Stimulated activated CD4-positive, alpha-beta T cell treated with anti-CD3 and anti-CD28 coated beads, Interleukin-12 subunit alpha, Interleukin-12 subunit beta, amount 100 ng/mL, for 48 hours (primary cell): ENCODE data around the gene WDR49.

Experiments used
- DNase-seq, 3 donors: peaks; one replicate each; pipeline ENCODE4 v3.0.0-alpha.2; 2020; ENCODE audit warnings: low read depth in 2 of 3, low spot score in 1 of 3

Gene WDR49

DNA sequence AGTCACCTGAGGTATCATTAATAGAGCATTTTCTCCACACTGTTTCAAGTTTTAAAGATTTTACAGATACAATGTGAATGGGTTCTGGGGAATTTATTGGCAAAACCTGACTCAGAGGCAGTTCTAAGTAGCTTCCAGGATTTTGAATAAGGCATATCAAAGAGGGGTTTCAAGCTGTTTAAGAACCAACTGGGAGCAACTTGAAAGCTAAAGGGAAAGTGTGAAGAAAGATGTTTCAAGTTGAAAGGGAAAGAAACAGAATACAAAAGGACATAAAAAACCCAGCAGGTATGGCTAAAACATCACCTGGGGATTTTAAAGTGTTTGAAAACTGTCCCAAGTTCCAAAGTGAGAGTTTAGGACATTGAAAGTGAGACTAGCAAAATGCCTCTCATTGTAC, 162.1 kb downstream of the WDR49 start:
- DNase-seq = no peak

- DNase-seq = no peak
Observed at GRCh38 chr3:167489571-167489970, 164.2 kb downstream of the WDR49 start.

DNA sequence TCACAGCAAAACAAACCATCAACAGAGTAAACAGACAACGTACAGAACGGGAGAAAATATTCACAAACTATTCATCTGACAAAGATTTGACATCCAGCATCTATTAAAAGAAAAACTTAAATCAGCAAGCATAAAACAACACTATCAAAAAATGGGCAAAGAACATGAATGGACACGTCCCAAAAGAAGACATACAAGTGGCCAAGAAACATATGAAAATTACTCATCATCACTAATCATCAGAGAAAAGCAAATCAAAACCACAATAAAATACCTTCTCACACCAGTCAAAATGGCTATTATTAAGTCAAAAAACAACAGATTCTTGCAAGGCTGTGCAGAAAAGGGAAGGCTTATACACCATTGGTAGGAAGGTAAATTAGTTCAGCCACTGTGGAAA, 166.2 kb downstream of the WDR49 start:
- no peak for DNase-seq

DNA sequence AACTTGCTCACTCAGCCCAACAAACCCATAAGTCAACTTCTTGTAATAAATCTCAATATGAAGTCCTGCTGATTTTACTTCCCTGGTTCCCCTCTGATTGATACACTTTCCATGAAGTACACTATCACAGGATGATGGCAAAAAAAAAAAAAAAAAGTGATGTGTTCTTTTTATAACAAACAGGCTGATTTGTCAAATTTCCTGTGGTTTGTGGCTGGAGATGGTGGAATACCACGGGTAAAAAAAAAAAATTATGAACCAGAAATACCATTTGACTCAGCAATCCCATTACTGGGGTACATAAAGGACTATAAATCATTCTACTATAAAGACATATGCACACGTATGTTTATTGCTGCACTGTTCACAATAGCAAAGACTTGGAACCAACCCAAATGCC, 169.2 kb downstream of the WDR49 start:
- no peak for DNase-seq

DNA sequence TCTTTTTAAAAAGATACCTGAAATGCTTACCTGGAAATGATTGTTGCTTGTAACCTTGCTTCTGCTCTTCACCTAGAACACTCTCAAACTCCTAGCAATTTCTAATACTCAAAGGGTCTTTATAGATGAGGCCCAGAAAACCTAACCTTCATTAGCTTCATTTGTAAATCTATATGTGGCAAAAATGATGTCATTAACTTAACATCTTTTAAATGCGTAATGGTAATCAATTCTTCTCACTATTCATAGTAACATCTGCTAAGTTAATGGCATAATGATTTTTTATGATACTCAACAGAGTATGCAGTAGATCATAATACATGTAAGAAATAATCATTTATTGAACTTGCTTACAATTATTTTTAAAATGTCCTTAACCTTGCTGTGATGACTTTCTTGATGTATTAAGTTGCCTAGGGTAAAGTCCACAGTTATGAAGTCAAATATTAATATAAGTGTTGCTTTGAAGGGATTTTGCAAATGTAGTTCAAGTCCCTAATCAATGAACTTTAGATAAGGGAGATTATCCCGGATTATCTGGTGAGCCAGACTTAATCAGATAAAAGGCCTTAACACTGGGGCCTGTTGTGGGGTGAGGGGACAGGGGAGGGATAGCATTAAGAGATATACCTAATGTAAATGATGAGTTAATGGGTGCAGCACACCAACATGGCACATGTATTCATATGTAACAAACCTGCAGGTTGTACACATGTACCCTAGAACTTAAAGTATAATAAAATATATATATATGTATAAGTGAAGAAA, 169.8 kb downstream of the WDR49 start:
- no peak for DNase-seq

GRCh38 chr3:167481164-167481563, 172.6 kb downstream of the WDR49 start:
- no peak for DNase-seq

- no peak for DNase-seq
Observed at GRCh38 chr3:167480748-167481147, 173.0 kb downstream of the WDR49 start.

GRCh38 chr3:167473863-167474262, 179.9 kb downstream of the WDR49 start, which contains the start of gene SERPINI2:
TSS of gene SERPINI2 (minus strand) at chr3:167474042. CDS start at chr3:167471834, 2,208 bp downstream.
- no peak for DNase-seq

GRCh38 chr3:167469381-167469780, 184.4 kb downstream of the WDR49 start:
- no peak for DNase-seq

GRCh38 chr3:167467848-167468611, 185.7 kb downstream of the WDR49 start:
- no peak for DNase-seq

DNA sequence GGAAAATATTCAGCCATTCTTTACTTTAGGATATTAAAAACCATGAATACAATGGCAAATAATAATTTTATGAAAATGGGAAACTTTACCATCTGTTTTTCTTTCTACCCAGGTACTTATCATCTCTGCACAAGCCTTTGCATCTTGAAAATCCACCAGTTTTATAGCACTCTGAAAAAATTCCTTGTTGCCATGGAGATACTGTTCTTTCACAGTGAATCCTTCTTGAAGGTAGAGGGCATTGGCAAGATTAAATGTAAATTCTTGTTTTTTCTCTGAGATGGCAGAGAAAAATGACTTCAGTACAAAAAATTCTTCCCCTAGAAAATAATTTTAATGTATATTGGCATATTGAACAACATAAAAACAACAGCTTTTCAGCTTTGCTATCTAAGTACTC, 186.8 kb downstream of the WDR49 start:
- no peak for DNase-seq

DNA sequence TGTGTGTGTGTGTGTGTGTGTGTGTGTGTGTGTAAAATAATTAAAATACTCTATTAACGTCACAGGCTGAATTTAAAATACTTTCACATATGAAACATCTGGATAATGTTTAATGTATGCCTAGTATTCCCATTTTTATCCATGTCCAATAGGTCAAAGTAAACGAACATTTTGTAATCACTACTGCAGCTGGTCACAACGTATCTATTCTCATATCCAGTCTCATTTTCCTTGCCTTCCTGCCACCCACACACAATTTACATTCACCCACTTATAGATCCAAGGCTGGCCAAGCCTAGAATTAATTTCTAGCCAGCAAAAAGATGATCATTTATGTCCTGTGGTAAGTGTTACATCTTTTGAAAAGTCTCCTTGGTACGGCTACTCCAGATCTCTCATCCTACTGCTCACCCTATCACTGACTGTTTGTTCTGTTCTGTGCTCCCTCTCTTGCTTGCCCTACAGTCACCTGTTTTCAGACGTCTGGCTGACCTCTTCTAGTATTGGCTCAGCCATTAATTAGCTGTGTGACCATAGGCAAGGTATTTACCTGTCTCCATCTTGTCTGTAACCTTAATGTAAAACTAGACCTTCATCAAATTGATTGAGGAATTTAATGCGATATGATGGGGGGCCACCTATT, 197.5 kb downstream of the WDR49 start:
- DNase-seq = no peak

- no peak for DNase-seq
Observed at GRCh38 chr3:167453815-167454214, 199.9 kb downstream of the WDR49 start.

DNA sequence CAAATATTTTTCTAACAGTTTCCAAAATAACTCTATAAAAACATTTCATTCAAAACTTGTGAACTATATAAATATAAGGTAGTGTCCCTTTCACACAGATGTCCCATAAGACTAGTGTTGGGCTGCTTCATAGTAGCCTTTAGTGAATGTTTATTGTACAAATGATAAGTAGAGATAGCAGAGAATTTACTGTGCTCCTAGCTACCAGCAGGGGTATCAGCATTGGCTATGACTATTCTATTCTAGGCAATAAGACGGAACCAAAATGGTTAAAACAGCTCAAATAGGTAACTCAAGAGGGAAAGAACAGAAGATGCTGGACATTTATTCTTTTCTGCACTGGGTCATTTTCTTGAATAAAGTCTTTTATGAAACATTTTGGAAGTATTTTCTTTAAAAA, 202.5 kb downstream of the WDR49 start:
- no peak for DNase-seq

GRCh38 chr3:167450675-167451074, 203.1 kb downstream of the WDR49 start:
- no peak for DNase-seq

DNA sequence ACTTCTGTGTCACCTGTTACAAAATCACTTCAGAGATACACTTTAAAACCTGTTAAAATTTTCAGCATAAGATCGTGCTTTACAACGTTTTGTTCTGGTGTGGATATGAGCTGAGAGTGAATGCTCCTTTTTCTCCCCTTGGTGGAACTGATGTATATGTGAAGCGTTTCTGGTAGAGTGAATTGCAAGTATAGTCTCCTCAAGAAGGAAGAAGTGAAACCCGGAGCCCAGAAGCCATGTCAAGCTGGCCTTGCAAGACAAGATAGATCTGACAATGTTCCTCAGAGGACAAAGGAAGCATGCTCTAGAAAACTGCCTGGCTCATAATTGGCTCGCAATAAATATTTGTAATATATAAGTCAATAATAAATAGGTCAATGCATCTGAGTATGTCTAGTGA, 203.5 kb downstream of the WDR49 start:
- no peak for DNase-seq

GRCh38 chr3:167445491-167445890, 208.3 kb downstream of the WDR49 start:
- no peak for DNase-seq

DNA sequence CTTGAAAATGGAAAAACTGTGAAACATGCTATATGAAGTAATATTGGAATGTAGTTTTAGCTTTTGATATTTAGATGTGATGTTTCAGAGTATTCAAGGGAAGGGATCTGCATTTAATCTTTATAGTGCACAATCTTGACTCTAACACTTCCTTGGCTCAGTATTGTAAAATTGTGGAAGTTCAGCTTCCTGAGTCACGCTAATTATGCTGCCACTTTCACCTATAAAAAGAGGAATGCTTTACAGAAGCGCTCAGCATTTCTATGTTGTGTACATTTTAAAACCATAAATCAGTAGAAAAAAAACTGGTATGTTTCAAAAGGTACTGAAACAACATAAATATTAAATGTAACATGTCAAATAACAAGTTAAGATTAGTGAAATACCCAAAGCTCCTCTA, 212.5 kb downstream of the WDR49 start:
- DNase-seq = no peak

- no peak for DNase-seq
Observed at GRCh38 chr3:167437428-167438139, 216.2 kb downstream of the WDR49 start.
